DOHH2 (cell line): Measurements from ENCODE around the gene FAM124A.

ENCODE experiments used
- CTCF ChIP-seq: fragments of 200-600 bp; sonication (generic); IDR thresholded peaks from one replicate; pipeline ENCODE4 v1.5.1; 2014; ENCODE audit warnings: antibody characterized with exemption, mild to moderate bottlenecking, low read depth, low read length; ENCODE audit not compliant: poor library complexity, severe bottlenecking
- EZH2phosphoT487 ChIP-seq: fragments of 200-600 bp; sonication (generic); IDR thresholded peaks from 2 replicates; pipeline ENCODE4 v1.6.1; 2017; ENCODE audit warnings: borderline replicate concordance, mild to moderate bottlenecking, antibody characterized with exemption, low read length, moderate library complexity, mixed read lengths

- TF ChIP-seq CTCF (no peak), EZH2phosphoT487 (no peak)
These were observed 86.6 kb downstream of the FAM124A start for GRCh38 chr13:51308781-51309180.
